ENCODE data around the gene ENPP7. TPM values are rescaled to one million over a fixed set of nuclear protein-coding genes. Genes with fewer than 3 reads are reported as not detected.

ENPP7 gene, protein sequence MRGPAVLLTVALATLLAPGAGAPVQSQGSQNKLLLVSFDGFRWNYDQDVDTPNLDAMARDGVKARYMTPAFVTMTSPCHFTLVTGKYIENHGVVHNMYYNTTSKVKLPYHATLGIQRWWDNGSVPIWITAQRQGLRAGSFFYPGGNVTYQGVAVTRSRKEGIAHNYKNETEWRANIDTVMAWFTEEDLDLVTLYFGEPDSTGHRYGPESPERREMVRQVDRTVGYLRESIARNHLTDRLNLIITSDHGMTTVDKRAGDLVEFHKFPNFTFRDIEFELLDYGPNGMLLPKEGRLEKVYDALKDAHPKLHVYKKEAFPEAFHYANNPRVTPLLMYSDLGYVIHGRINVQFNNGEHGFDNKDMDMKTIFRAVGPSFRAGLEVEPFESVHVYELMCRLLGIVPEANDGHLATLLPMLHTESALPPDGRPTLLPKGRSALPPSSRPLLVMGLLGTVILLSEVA
- not detected in 2 replicates for total RNA-seq (2014; rRNA removed; shearing (Covaris generic))

DNA sequence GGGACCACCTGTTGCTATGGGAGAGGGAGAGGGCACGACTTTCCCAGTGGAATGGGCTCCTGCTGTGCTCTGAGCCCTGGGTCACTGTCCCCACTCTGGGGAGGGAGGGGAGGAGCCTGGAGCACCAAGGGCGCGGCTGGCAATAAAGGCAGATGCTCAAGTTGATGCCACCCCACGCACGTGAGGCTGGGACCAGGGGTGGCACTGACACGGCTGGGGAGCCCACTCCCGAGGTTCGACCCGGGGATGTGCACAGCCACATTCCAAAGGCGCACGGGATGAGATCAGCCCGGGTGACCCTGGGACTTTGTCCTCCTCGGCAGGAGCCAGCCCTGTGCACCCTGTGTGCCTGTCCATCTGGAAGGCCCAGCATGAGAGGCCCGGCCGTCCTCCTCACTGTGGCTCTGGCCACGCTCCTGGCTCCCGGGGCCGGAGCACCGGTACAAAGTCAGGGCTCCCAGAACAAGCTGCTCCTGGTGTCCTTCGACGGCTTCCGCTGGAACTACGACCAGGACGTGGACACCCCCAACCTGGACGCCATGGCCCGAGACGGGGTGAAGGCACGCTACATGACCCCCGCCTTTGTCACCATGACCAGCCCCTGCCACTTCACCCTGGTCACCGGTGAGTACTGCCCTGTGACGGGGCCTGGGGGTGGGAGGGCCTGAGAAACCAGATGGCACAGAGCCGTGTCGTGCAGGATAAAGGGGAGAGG, at the start of gene ENPP7:
Gene ENPP7, plus strand, starts transcription at position 175 of the 715 bp plus-strand sequence. Its CDS starts 197 bp downstream, at position 372.
- no peak for DNase-seq (ENCODE audit: low spot score)

DNA sequence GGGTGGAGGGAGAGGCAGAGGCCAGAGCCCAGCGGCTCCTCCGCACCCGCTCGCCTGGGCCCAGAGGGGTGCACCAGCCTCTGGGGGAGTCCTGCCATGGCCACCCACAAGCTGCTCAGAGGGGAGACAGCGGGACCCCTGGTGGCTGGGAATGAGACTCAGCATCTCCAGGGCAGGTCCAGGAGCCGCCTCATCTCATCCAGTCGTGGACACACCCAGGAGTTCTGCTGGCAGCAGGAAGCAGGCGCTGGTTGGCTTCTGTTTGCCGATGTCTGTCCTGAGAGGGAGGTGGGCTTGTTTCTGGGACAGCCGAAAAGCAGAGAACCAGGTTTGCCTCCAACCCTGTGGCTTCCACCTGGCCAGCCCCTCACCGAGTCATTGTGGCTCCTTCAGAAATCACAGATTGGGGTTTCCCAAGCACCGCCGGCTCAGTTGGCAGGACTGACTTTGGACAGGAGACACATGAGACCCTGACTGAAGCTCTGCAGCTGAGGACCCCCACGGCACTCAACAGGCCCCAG, 49.6 kb upstream of the ENPP7 start:
- no peak for DNase-seq (ENCODE audit: low spot score)

DNA sequence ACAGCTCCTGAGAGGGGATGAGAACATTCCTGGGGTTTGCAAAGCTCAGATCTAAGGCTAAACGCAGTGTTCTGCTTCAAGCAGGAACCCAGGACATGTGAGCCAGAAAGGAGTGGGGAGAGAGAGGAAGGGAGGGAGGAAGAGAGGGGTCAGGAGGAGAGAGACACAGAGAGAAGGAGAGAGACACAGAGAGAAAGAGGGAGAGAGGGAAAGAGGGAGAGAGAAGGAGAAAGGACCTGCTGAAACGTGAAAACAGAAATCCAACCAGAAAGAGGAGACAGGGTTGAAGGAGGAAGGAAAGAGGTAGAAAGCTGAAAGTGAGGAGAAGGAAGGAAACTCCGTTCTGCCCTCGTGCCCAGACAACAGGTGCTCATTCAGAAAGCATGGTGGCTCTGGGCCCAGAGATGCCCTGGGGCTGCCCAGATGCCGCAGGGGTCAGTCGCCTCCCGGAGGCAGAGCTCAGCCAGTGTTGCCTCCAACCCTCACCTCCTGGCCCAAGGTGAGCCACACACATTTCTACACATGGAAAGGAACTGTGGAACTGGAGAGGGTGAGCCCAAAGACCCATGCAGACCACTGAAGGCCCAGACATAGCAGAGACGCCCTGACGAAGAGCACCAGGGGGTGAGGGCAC, 49.0 kb upstream of the ENPP7 start:
- DNase-seq (ENCODE audit: low spot score), result no peak

DNA sequence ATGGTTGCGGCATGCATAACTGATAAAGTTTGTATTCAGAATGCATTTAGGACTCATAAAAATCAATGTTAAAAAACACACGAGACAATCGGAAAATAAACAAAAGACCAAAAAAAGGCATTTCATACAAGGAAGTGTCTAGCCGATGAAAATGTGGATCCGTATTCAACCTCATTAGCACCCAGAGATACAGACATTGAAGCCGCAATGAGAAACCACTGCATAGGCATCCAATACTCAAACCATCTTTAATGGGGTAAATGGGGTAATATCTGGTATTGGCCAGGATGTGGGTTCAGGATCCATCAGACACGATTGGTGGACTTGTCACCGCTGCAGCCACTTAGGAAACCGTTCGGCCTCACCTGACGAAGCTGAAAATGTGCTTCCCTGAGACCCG, 47.4 kb upstream of the ENPP7 start:
- no peak for DNase-seq (ENCODE audit: low spot score)

DNA sequence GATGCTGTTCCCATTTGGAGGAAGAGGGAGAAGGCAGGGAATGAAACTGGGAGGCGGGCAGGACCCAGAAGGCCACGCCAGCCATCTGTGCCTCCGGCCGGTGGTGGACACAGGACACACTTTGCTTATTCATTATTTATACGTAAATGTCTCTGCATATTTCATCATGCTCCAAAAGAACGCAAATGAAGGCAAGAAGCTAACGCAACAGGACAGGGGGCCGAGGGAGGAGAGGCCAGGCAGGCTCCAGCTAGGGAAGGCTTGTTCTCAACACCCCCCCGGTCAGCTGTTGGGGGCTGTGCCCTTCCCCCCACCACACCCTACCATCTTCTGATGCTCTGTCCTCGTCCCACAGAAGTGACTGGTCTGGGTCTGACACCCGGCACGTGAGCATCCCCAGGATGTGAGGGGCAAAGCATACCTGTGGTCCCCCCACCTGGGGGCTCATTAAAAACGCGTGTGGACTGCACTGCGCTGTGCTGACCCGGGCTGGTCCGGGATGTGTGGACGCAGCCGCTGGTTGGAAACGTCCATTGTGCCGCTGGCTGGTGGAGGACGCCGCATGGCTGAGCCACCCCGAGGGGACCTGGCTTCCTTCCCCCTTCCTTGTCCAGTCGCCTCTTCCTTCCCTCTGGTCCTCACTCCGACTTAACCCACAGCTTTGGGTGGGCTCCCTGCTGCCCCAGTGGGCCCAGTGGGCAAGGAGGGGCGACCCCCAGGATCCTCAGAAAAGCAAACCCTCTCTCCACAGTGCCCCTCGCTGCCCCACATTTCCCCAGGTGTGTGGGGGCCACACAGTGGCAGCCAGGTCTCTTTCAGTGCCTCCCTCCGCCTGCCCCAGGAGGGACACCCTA, 46.4 kb upstream of the ENPP7 start:
- no peak for DNase-seq (ENCODE audit: low spot score)

DNA sequence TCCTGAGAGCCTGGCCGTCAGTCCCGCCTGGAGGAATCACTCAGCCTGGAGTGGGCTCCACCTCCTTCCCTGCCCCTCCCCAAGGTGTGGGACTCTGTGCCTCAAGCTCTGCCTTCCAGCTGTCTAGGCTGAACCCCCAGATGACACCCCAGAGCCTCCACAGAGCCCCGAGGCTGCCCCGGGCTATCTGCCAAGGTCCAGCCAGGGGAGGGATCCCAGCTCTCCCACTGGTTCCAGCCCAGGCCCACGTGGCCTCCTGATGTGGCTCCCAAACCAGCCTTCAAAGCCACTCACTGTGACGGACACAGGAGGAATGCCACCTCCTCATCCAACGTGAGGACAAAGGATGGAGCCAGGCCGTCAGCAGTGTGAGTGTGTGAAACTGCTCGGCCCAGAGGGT, 45.6 kb upstream of the ENPP7 start:
- no peak for DNase-seq (ENCODE audit: low spot score)

DNA sequence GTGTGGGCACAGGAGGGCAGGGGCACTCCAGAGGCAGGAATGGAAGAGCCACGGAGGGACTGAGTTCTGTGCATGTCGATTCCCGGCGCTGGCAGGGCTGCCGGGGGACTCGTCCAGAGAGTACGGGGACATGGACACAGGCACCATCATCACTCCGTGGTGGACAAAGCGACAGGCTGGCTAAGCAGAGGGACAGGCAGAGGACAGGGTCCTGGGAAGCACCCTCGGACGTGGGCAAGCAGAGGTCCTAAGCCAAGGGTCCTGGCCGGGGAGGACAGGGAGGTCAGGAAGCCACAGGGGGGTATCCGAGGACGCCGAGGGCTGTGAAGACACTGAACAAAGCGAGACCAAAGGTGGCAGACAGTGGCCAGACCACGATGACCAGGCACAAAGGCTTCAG, 44.3 kb upstream of the ENPP7 start:
- DNase-seq (ENCODE audit: low spot score), result no peak

DNA sequence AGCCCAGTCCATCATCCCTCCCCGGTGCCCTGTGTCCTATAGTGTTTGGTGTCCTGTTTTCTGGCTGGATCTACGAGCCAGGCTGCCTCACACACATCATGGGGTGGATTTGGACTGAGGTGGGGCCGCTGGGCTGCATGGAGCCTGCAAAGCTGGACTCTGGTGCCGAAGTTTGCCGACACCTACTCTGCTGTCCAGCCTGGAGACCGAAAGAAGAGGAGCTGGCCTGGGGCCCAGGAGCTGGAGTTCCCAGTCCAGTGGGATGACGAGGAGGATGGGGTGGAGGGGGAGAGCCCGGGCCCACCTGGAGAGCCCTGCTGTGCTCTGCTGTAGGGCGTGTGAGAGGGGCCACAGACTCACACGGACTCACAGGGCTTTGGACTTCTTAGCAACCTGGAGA, 40.3 kb upstream of the ENPP7 start:
- DNase-seq (ENCODE audit: low spot score), result no peak

DNA sequence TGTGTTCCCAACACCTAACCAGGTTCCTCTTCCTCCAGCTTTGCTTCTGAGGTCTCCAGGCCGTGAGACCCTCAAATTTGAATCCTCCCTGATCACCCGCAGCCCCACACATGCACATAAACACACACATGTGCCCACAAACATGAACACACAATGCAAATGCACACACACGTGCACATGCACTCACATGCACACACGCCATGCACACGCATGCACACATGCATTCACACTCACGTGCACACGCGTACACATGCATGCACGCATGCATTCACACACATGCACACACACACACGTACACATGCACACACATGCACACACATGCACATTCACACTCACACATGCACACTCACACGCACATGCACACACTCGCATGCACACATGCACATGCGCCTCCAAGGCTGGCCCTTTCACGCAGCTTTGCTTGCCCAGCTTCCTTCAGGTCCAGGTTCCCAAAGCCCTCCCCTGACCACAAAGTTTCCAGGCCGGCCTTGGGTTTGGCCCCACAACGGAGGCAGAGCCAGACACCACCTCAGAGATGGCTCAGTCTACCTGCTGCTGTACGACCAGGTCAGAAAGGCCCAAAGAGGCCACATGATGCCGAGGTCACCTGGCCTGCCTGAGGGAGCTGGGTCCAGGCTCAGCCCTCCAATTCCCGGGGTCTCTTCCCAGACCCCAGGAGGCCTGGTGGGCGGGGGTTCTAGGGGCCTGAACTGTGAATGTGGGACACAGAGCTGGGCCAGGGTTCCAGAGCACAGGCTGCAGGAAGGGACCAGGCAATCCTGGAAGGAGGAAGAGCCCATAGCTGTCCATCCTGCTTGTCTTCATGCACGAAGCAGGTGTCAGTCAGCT, 39.5 kb upstream of the ENPP7 start:
- DNase-seq (ENCODE audit: low spot score), result no peak

DNA sequence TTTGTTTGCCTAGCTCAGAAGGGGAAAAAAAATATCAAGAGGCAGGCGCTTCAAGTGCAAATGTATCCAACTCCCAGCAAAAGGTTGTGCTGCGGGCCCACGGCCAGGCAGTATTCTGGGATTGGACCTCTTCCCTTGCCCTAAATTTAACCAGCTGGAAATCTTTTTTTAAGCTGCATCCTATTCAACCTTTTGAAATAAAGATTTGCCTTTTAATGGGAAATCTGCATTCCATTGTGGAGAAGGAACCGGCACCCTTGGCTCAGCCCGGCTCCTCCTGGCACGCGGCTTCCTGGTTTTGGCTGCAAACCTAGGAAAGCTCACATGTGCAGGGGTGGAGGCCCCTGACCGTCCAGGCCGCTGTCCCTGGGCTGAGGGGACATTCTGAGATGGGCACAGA, 38.8 kb upstream of the ENPP7 start:
- DNase-seq (ENCODE audit: low spot score), result no peak

DNA sequence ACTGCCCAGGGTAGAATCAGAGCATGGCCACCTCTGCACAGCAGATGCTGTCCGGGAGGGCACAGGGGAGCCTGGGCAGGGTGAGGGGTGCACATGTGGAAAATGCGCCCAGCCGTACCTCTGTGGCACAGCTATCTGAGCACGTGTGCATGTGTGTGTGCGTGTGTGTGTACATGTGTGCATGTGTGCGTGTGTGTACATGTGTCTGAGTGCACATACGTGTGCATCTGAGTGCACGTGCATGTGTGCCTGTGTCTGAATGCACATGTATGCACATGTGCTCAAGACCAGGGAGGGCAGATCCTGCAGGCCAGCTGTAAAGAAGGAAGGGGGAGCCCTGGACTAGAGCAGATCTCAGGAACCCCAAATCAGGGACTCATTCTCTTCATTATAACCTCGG, 37.3 kb upstream of the ENPP7 start:
- DNase-seq (ENCODE audit: low spot score), result no peak

DNA sequence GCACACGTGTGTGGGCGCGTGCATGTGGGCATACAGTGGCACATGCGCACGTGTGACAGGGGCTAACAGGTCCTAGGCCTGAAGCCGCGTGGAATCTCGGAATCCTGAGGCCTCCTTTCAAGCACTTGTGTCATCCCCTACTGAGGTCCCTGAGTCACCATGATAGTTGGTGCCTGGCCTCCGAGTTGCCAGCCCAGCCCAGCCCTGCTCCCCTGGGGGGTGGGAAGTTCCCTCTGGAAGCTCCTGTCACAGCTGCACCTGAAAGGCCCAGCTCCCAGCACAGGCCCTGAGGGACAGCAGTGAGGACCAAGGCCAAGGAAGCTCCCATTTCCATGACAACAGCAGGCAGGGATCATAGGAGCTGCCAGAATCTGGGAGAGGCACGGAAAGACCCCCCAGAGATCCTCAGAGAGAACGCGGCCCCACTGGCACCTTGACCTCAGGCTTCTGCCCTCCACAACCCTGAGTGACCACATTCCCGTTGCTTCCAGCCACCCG, 35.4 kb upstream of the ENPP7 start:
- peak; percentile 40 for DNase-seq (ENCODE audit: low spot score)

DNA sequence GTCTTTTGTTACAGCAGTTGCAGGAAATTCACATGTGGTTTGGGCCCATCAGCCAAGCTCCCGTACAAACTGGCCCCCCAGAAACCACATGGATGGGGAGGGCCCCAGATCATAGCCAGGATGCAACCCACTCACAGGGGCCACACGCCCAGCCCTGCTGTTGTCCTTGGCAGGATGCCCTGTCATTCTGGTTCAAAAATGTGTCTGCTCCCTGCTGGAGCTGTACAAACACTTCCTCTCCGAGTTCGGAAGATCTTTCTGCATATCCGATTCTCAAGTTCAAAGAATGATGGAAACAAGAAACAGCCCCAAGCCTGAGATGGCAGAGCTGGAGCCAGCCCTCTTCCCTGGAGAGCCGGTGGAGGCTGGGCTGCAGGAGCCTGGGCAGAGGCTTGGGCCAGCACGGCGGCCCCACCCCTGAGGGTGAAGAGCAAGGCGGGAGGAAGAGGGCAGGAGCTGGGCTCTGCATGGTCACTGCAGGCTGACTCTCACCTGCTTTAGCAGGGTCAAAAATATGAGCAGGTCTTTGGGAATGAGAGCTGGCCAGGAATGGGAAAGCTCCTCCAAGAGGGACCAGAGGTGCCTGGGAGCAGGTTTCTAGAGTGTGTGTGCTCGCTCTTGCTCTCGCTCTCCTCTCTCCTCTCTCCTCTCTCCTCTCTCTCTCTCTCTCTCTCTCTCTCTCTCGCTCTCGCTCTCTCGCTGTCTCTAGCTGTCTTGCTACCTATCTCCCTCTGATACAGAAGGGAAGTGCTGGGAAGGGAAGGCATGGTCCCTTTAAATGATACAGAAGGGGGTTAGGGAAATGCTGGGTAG, 34.7 kb upstream of the ENPP7 start:
- DNase-seq (ENCODE audit: low spot score), result peak; percentile 58

DNA sequence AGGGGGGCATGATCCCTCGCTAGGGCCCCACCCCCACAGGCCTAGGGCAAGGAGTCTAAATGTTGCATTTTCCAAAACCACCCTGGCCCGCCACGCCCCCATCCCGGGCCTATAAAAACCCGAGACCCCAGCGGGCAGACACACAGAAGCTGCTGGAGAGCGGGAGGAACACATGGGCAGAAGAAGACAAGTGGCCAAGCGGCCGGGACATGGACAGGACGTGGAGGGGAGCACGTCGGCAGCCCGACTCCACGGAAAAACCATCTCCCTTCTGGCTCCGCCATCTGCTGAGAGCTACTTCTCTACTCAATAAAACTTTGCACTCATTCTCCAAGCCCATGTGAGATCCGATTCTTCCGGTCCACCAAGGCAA, 34.1 kb upstream of the ENPP7 start:
- no peak for DNase-seq (ENCODE audit: low spot score)

DNA sequence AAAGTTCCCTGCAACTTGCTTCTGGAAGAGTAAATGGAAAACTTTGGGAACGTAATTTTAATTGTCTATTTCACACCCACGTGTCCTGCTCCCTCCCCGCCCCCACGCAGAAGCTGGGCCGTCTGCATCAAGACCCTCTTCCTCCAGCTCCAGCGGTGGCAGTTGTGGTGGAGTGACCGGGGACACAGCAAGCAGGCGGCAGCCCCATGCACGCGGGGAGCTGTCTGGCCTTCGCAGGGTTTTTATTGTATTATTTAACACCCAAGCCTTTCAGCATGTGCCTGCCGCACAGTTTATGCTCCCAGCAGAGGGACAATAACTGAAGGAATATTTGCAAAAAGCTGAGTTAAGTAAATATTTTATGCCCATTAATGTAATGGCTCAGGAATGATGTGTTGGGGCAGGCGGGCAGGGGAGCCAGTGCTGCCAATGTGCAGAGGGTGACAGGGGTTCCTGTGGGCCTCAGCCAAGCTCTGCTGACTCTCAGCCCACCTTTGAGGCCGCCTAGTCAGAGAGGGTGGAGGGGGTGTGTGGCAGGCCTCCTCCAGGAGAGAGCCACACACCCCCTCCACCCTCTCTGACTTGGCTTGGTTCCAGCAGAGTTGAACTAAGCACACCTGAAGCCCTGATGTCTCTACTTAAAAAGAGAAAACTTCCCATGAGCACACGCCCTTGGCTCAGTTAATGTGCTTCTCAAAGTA, 32.4 kb upstream of the ENPP7 start:
- no peak for DNase-seq (ENCODE audit: low spot score)

DNA sequence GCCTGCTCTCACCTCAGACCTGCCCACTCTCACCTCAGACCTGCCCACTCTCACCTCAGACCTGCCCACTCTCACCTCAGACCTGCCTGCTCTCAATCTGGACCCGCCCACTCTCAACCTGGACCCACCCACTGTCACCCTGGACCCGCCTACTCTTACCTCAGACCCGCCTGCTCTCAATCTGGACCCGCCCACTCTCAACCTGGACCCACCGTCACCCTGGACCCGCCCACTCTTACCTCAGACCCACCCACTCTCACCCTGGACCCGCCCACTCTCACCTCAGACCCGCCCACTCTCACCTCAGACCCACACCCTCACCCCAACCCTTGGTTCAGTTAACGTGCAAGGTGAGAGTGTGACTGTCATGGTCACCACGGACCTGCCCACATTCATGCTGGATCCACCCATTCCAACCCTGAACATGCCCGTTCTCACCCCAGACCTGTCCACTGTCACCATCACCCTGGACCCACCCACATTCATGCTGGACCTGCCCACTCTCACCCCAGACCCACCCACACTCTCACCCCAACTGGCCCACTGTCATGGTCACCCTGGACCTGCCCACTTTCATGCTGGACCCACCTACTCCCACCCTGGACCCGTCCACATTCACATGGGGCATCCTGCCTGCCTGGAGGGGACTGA, 31.2 kb upstream of the ENPP7 start:
- no peak for DNase-seq (ENCODE audit: low spot score)

DNA sequence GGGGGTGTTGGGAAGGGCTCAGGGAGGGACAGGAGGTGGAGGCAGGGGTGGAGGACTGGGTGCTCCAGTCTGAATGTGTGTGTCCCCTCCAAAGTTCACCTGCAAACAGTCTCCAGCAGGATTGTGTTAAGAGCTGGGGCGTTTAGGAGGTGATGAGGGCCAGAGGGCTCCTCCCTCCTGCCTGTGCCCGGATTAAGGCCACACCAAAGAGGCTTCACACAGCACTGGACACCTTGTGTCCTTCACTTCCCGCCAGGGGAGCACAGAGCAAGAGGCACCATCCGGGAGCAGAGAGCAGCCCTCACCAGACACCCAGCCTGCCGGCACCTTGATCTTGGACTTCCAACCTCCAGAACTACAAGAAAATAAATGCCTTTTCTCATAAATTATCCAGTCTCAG, 30.2 kb upstream of the ENPP7 start:
- DNase-seq (ENCODE audit: low spot score), result no peak

DNA sequence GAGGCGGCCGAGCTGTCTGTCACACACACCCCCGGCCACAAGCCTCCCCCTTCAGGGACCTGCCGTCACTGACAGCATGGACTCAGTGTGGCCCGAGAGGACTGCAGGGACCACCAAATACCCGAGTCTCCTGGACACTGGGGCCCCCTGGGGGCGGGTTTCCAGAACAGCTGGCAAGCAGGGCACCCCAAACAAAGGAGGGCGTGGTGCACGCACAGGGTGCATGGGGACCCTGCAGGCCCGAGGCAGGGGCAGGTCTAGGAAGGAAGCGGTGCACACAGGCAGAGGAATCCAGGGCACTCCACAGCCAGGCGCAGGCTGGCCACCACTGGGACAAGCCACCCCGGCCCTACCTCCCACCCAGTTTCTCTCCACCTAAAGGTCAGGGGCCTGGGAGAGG, 28.7 kb upstream of the ENPP7 start:
- DNase-seq (ENCODE audit: low spot score), result no peak

All from H4 (cell line).